ENCODE measurements around the gene ZMYND8.

Gene ZMYND8

DNA sequence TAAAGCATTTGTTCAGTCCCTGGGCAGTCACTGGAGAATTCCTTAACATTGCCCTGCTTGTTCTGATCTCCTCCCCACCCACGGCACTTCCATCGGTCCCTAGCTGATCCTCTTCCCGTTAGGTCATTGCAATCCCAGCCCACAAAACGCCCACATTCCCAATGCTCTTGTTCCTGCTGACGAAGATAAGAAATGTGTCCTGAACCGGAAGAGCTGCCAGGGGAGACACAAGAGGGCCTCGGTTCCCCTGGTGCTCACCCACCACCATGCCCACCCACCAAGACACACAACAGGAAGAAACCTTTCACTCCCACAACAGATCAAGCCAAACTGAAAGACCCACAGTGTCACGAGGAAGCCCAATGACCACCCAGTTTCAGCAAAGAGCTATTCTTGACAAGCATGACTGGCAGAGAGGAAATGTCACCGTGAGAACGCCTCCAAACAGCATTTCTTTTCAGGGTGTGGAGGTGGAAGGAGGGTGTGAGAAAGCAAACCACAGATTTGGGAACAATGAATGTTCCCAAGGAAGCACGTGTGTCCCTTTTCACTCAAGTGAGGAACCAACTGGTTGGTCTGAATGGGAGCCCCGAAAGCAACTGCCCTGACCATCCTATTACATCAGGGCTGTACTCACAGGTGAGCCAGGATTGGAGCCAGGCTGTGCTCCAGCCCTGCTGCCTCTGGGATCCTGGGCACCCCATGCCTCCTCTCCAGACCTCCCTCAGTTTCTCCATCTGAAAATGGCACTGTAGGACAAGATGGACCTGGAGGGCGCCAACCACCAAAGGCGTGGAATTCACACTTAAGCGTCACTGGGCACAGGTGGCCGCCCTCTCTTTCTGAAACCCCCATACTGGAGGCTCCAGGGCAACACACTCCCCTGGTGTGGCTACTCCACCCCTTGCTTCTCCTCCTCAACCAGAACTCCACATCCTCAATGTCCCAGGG lies 97.5 kb downstream of the ZMYND8 start:
- Histone ChIP-seq H4K20me1 (ENCODE audit: insufficient read depth, low read length) (peaks cover 36% of the 10 kb centered on the region), H3K9ac (ENCODE audit: low read depth, low read length) (no peak overlapping the region), H3K27ac (ENCODE audit: low read length) (peak overlapping the region; percentile 3; the same call in 1 of the 2 replicates), H3K4me3 (ENCODE audit: low read depth in 1 of 2, low read length in 2 of 2) (no peak overlapping the region), H3K36me3 (ENCODE audit: insufficient read depth, low read length) (peaks cover 86% of the 10 kb centered on the region), H3K9me3 (ENCODE audit: insufficient read depth, low read length, severe bottlenecking) (no peaks in the 10 kb centered on the region), H3K4me1 (ENCODE audit: insufficient read depth, low read length) (peaks cover 10% of the 10 kb centered on the region), H2AFZ (ENCODE audit: low read depth, low read length) (no peak overlapping the region), H3K27me3 (ENCODE audit: insufficient read depth, low read length, poor library complexity) (no peaks in the 10 kb centered on the region), H3K4me2 (ENCODE audit: insufficient read depth, low read length) (no peak overlapping the region), H3K79me2 (ENCODE audit: insufficient read depth, low read length) (peaks cover 7% of the 10 kb centered on the region; the same call in 1 of the 2 replicates)
- no peak for TF ChIP-seq EZH2 (IDR thresholded peaks at IDR 0.05; ENCODE audit: borderline replicate concordance, low read depth, low read length, severe bottlenecking)
- TF ChIP-seq, protein P1, sequence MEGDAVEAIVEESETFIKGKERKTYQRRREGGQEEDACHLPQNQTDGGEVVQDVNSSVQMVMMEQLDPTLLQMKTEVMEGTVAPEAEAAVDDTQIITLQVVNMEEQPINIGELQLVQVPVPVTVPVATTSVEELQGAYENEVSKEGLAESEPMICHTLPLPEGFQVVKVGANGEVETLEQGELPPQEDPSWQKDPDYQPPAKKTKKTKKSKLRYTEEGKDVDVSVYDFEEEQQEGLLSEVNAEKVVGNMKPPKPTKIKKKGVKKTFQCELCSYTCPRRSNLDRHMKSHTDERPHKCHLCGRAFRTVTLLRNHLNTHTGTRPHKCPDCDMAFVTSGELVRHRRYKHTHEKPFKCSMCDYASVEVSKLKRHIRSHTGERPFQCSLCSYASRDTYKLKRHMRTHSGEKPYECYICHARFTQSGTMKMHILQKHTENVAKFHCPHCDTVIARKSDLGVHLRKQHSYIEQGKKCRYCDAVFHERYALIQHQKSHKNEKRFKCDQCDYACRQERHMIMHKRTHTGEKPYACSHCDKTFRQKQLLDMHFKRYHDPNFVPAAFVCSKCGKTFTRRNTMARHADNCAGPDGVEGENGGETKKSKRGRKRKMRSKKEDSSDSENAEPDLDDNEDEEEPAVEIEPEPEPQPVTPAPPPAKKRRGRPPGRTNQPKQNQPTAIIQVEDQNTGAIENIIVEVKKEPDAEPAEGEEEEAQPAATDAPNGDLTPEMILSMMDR (IDR thresholded peaks at IDR 0.05; ENCODE audit: borderline replicate concordance, extremely low read depth, low read length, poor library complexity, severe bottlenecking), result no peak
- no peak for ATAC-seq (ENCODE audit: insufficient read depth, low read depth)
- DNase-seq, result no peak

DNA sequence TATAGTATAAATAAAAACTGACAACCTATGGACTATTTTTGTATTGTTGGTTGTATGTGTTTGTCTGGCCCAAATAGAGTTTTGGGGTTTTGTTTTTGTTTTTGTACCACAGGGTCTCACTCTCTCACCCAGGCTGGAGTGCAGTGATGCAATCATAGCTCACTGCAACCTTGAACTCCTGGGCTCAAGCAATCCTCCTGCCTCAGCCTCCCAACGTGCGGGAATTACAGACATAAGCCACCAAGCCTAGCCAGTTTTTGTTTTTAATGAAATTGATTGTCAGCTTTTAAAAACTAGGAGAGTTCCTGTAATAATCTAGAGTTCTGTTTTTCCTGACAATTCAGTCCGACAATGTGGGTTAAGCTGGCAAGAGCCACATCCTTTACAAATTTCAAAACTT lies 98.7 kb downstream of the ZMYND8 start:
- DNase-seq, result no peak
- Histone ChIP-seq H2AFZ (ENCODE audit: low read depth, low read length) (no peak overlapping the region), H3K27ac (ENCODE audit: low read length) (no peak overlapping the region), H4K20me1 (ENCODE audit: insufficient read depth, low read length) (peaks cover 33% of the 10 kb centered on the region), H3K36me3 (ENCODE audit: insufficient read depth, low read length) (peaks cover 86% of the 10 kb centered on the region), H3K9me3 (ENCODE audit: insufficient read depth, low read length, severe bottlenecking) (no peaks in the 10 kb centered on the region), H3K4me1 (ENCODE audit: insufficient read depth, low read length) (no peaks in the 10 kb centered on the region), H3K4me3 (ENCODE audit: low read depth in 1 of 2, low read length in 2 of 2) (no peak overlapping the region), H3K9ac (ENCODE audit: low read depth, low read length) (no peak overlapping the region), H3K4me2 (ENCODE audit: insufficient read depth, low read length) (no peak overlapping the region), H3K79me2 (ENCODE audit: insufficient read depth, low read length) (peaks cover 7% of the 10 kb centered on the region; the same call in 1 of the 2 replicates), H3K27me3 (ENCODE audit: insufficient read depth, low read length, poor library complexity) (no peaks in the 10 kb centered on the region)
- TF ChIP-seq, protein P1 (IDR thresholded peaks at IDR 0.05; ENCODE audit: borderline replicate concordance, extremely low read depth, low read length, poor library complexity, severe bottlenecking), result no peak
- TF ChIP-seq EZH2 (IDR thresholded peaks at IDR 0.05; ENCODE audit: borderline replicate concordance, low read depth, low read length, severe bottlenecking), result no peak
- no peak for ATAC-seq (ENCODE audit: insufficient read depth, low read depth)

- no peak for TF ChIP-seq EZH2 (IDR thresholded peaks at IDR 0.05; ENCODE audit: borderline replicate concordance, low read depth, low read length, severe bottlenecking)
- TF ChIP-seq, protein P1 (IDR thresholded peaks at IDR 0.05; ENCODE audit: borderline replicate concordance, extremely low read depth, low read length, poor library complexity, severe bottlenecking), result no peak
- ATAC-seq (ENCODE audit: insufficient read depth, low read depth) (no peak), DNase-seq (no peak)
- H2AFZ ChIP-seq (ENCODE audit: low read depth, low read length), result no peak overlapping the region
- H3K27me3 ChIP-seq (ENCODE audit: insufficient read depth, low read length, poor library complexity), result no peaks in the 10 kb centered on the region
- H3K79me2 ChIP-seq (ENCODE audit: insufficient read depth, low read length), result peaks cover 7% of the 10 kb centered on the region; the same call in 1 of the 2 replicates
- H3K9me3 ChIP-seq (ENCODE audit: insufficient read depth, low read length, severe bottlenecking), result no peaks in the 10 kb centered on the region
- no peak overlapping the region for H3K4me2 ChIP-seq (ENCODE audit: insufficient read depth, low read length)
- no peak overlapping the region for H3K9ac ChIP-seq (ENCODE audit: low read depth, low read length)
- H3K36me3 ChIP-seq (ENCODE audit: insufficient read depth, low read length), result peaks cover 86% of the 10 kb centered on the region
- peaks cover 33% of the 10 kb centered on the region for H4K20me1 ChIP-seq (ENCODE audit: insufficient read depth, low read length)
- H3K4me3 ChIP-seq (ENCODE audit: low read depth in 1 of 2, low read length in 2 of 2), result no peak overlapping the region
- H3K4me1 ChIP-seq (ENCODE audit: insufficient read depth, low read length), result no peaks in the 10 kb centered on the region
- no peak overlapping the region for H3K27ac ChIP-seq (ENCODE audit: low read length)
These were observed 99.2 kb downstream of the ZMYND8 start for GRCh38 chr20:47257256-47257655.

Data from DND-41 (cell line).